A673 (cell line): Measurements from ENCODE around the gene SLC66A1.
"Not testable (repeated sequence)": the region's sequence is repeated elsewhere in the genome, so short reads cannot be mapped to it uniquely, and the experiment has no call there.

Experiments
- EZH2 ChIP-seq: fragments of 200-600 bp; sonication (generic); IDR thresholded peaks from 2 replicates; pipeline ENCODE4 v1.6.1; 2017; ENCODE audit warnings: borderline replicate concordance, low read depth, mild to moderate bottlenecking, mixed read lengths, antibody characterized with exemption, low read length; ENCODE audit not compliant: poor library complexity, severe bottlenecking
- TF ChIP-seq, protein P1 (sequence below): fragments of 300-800, 200-600 bp; sonication (generic); conservative IDR thresholded peaks from 2 replicates; pipeline ENCODE4 v1.5.1; 2017; ENCODE audit warnings: low read depth, mild to moderate bottlenecking, antibody characterized with exemption, low read length, moderate library complexity, mixed read lengths

DNA sequence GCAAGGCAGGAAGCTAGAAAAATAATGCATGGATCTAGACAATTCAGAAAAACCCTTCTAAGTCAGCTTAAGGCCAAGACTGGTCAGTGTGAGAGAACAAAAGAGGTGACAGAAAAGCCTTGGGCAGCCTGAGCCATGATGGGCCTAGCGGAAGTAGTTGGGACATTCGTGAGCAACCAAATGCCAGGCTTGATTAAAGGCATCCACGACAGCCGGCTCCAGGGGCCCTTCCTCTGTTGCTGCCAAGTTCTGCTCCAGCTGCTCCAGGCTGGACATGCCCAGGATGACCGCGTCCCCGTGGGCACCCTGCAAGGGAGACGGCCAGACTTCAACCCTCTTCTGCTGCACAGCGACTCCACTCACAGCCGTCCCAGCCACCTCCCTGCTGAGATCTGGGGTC lies 8.0 kb upstream of the SLC66A1 start:
- TF ChIP-seq, protein P1, sequence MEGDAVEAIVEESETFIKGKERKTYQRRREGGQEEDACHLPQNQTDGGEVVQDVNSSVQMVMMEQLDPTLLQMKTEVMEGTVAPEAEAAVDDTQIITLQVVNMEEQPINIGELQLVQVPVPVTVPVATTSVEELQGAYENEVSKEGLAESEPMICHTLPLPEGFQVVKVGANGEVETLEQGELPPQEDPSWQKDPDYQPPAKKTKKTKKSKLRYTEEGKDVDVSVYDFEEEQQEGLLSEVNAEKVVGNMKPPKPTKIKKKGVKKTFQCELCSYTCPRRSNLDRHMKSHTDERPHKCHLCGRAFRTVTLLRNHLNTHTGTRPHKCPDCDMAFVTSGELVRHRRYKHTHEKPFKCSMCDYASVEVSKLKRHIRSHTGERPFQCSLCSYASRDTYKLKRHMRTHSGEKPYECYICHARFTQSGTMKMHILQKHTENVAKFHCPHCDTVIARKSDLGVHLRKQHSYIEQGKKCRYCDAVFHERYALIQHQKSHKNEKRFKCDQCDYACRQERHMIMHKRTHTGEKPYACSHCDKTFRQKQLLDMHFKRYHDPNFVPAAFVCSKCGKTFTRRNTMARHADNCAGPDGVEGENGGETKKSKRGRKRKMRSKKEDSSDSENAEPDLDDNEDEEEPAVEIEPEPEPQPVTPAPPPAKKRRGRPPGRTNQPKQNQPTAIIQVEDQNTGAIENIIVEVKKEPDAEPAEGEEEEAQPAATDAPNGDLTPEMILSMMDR: not testable (repeated sequence)
- TF ChIP-seq EZH2: not testable (repeated sequence)
